MM.1S (cell line): ENCODE measurements around the gene ZNF443.

Experiments
- DNase-seq: peaks from one replicate; pipeline ENCODE4 v3.0.0-alpha.2; 2015
- H2AFZ ChIP-seq: fragments of 300-600 bp; sonication (generic); 2 replicates; pipeline ENCODE4 v1.6.0; 2016; ENCODE audit warnings: antibody characterized with exemption, low read length
- H3F3A ChIP-seq: fragments of 300-600 bp; sonication (generic); 2 replicates; pipeline ENCODE4 v1.6.1; 2016; ENCODE audit warnings: mild to moderate bottlenecking, antibody characterized with exemption, low read length, moderate library complexity, mixed read lengths; ENCODE audit not compliant: insufficient read depth
- H3K27ac ChIP-seq: fragments of 300-600 bp; sonication (generic); 2 replicates; pipeline ENCODE4 v1.5.1; 2016; ENCODE audit warnings: mild to moderate bottlenecking, low read length
- H3K27me3 ChIP-seq: fragments of 300-600 bp; sonication (generic); replicated peaks from 2 replicates; pipeline ENCODE4 v1.6.0; 2016; ENCODE audit warnings: low read length; ENCODE audit not compliant: insufficient read depth
- H3K36me3 ChIP-seq: fragments of 300-600 bp; sonication (generic); replicated peaks from 2 replicates; pipeline ENCODE4 v1.6.1; 2016; ENCODE audit warnings: mild to moderate bottlenecking, low read length, mixed read lengths; ENCODE audit not compliant: insufficient read depth
- H3K4me1 ChIP-seq: fragments of 300-600 bp; sonication (generic); 2 replicates; pipeline ENCODE4 v1.6.1; 2016; ENCODE audit warnings: low read length, mixed read lengths
- H3K4me2 ChIP-seq: fragments of 300-600 bp; sonication (generic); 2 replicates; pipeline ENCODE4 v1.6.0; 2016; ENCODE audit warnings: low read depth, low read length
- H3K4me3 ChIP-seq: fragments of 300-600 bp; sonication (generic); 2 replicates; pipeline ENCODE4 v1.5.1; 2016; ENCODE audit warnings: low read length, mixed read lengths
- H3K79me2 ChIP-seq: fragments of 300-600 bp; sonication (generic); 2 replicates; pipeline ENCODE4 v1.6.1; 2016; ENCODE audit warnings: mixed run types, low read length, mixed read lengths
- H3K9ac ChIP-seq: fragments of 300-600 bp; sonication (generic); 2 replicates; pipeline ENCODE4 v1.6.1; 2016; ENCODE audit warnings: low read length, mixed read lengths
- H3K9me2 ChIP-seq: fragments of 300-600 bp; sonication (generic); replicated peaks from 2 replicates; pipeline ENCODE4 v1.6.1; 2016; ENCODE audit warnings: mild to moderate bottlenecking, low read length, mixed read lengths; ENCODE audit not compliant: insufficient read depth
- H3K9me3 ChIP-seq: fragments of 300-600 bp; sonication (generic); replicated peaks from 2 replicates; pipeline ENCODE4 v1.6.1; 2016; ENCODE audit warnings: mild to moderate bottlenecking, low read length, mixed read lengths; ENCODE audit not compliant: insufficient read depth
- H4K20me1 ChIP-seq: fragments of 300-600 bp; sonication (generic); 2 replicates; pipeline ENCODE4 v1.6.1; 2016; ENCODE audit warnings: mild to moderate bottlenecking, low read length, moderate library complexity, mixed read lengths; ENCODE audit not compliant: insufficient read depth
- EZH2 ChIP-seq: fragments of 300-600 bp; sonication (generic); optimal IDR thresholded peaks from 2 replicates; pipeline ENCODE3; 2017; ENCODE audit warnings: low read depth, mild to moderate bottlenecking, antibody characterized with exemption, low read length, mixed read lengths
- EZH2phosphoT487 ChIP-seq: fragments of 300-600 bp; sonication (generic); IDR thresholded peaks from 2 replicates; pipeline ENCODE4 v1.6.1; 2018; ENCODE audit warnings: antibody characterized with exemption, low read length
- TF ChIP-seq, protein P1 (sequence below): fragments of 300-600 bp; sonication (generic); IDR thresholded peaks from 2 replicates; pipeline ENCODE4 v1.5.1; 2016; ENCODE audit warnings: antibody characterized with exemption, low read length, mixed read lengths

Gene ZNF443

DNA sequence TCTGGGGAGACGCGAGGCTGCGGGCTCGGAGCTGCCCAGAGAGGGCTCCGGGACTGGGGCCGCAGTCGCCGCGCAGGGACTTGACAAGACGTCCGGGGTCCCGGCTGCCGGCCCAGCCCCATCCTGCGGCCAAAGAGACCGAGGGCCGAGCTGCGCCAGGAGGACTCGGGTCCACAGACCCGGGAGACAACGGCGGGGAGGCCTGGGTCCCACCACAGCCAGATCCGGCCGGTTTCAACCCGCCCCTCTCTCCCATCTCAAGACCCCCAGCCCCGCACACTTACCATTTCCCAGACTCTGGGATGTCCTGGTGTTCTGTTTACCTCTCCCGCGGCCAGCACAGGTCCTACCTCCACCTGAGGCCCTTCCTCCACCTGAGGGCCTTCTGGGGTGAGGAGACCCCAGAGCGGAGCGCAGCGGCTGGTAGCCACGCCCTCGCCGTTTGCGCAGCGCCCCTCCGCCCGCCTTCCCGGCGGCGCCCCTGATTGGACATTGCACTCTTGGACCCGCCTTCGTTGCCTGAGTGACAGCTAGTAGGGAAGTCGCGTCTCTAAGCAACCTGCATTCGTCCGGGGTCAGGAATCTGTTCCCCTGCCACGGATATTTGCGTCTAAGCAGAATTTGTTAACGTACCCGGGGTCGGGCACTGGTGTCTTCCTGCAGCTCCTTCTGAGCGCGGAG lies 43.7 kb upstream of the ZNF443 start, which contains the start of gene ZNF709:
Gene ZNF709, minus strand, starts transcription at position 446 of the 681 bp plus-strand sequence. Its CDS starts 159 bp downstream, at position 287.
- H3K9ac ChIP-seq, result peak within 1 kb of the TSS; percentile 90
- no peaks in the 10 kb centered on the region for H3K36me3 ChIP-seq
- no peaks in the 10 kb centered on the region for H4K20me1 ChIP-seq
- H3F3A ChIP-seq, result peaks cover 31% of the 10 kb centered on the region
- no peaks in the 10 kb centered on the region for H3K27me3 ChIP-seq
- peak; percentile 92 for DNase-seq
- H3K4me2 ChIP-seq, result peak within 1 kb of the TSS; percentile 84
- peak within 1 kb of the TSS; percentile 95 for H3K4me3 ChIP-seq
- H3K9me3 ChIP-seq, result no peaks in the 10 kb centered on the region
- TF ChIP-seq, protein P1, sequence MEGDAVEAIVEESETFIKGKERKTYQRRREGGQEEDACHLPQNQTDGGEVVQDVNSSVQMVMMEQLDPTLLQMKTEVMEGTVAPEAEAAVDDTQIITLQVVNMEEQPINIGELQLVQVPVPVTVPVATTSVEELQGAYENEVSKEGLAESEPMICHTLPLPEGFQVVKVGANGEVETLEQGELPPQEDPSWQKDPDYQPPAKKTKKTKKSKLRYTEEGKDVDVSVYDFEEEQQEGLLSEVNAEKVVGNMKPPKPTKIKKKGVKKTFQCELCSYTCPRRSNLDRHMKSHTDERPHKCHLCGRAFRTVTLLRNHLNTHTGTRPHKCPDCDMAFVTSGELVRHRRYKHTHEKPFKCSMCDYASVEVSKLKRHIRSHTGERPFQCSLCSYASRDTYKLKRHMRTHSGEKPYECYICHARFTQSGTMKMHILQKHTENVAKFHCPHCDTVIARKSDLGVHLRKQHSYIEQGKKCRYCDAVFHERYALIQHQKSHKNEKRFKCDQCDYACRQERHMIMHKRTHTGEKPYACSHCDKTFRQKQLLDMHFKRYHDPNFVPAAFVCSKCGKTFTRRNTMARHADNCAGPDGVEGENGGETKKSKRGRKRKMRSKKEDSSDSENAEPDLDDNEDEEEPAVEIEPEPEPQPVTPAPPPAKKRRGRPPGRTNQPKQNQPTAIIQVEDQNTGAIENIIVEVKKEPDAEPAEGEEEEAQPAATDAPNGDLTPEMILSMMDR, result no peak
- TF ChIP-seq EZH2 (no peak), EZH2phosphoT487 (no peak)
- peak within 1 kb of the TSS; percentile 98 for H3K27ac ChIP-seq
- peaks cover 47% of the 10 kb centered on the region for H3K79me2 ChIP-seq
- peaks cover 32% of the 10 kb centered on the region for H3K4me1 ChIP-seq
- peak within 1 kb of the TSS; percentile 91 for H2AFZ ChIP-seq
- no peaks in the 10 kb centered on the region for H3K9me2 ChIP-seq

DNA sequence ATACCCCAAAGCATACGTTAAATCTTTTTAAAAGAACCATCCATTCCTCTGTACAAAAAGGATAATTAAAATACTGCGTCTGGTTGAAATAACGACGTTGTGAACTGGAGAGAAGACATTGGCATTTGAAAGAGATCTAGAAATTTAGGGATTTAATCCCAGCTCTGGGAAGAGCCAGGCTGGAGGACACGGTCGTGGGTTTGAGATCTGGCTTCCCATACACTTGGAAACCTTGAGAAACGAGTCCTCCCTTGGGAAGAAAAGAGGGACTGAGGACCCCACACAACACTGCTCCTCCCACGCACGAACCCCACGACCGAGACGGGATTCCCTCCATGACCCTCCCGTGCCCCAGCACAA lies 43.2 kb upstream of the ZNF443 start:
- Histone ChIP-seq H3K36me3 (no peaks in the 10 kb centered on the region), H3K4me2 (peak overlapping the region; percentile 84), H3K9me3 (no peaks in the 10 kb centered on the region), H3F3A (peaks cover 36% of the 10 kb centered on the region), H4K20me1 (no peaks in the 10 kb centered on the region), H3K27ac (peak overlapping the region; percentile 98), H3K27me3 (no peaks in the 10 kb centered on the region), H3K9me2 (no peaks in the 10 kb centered on the region), H3K9ac (peak overlapping the region; percentile 90), H3K4me1 (peaks cover 37% of the 10 kb centered on the region), H3K4me3 (peak overlapping the region; percentile 95), H2AFZ (peak overlapping the region; percentile 91), H3K79me2 (peaks cover 52% of the 10 kb centered on the region)
- TF ChIP-seq EZH2phosphoT487 (no peak), EZH2 (no peak)
- TF ChIP-seq, protein P1, result no peak
- no peak for DNase-seq

DNA sequence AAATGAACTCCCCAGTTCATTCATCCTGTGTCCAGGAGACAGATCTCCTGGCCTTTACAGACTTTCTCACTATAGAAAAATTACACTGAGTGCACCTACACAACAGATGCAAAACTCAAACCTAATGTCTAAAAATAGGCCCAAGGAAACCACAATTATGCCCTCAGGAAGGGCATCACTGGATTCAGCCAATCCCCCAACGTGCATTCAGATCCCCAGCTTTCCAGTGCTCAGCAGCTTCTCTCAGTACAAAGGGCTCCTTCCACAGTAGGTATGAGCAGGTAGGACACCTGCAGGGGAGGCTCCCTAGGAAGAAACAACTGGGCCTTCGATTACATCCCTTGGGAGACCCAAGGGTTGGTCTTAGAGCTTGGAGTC lies 41.7 kb upstream of the ZNF443 start:
- H2AFZ ChIP-seq, result no peak overlapping the region
- DNase-seq, result peak; percentile 92
- TF ChIP-seq, protein P1, result 0 out of 2 replicates have a peak, but pooled peaks have one; percentile 6
- no peak for TF ChIP-seq EZH2phosphoT487
- H3K36me3 ChIP-seq, result no peaks in the 10 kb centered on the region; the same call in 1 of the 2 replicates
- H3K4me1 ChIP-seq, result peaks cover 51% of the 10 kb centered on the region
- H3K27me3 ChIP-seq, result no peaks in the 10 kb centered on the region
- no peaks in the 10 kb centered on the region for H3K9me2 ChIP-seq
- H3K4me3 ChIP-seq, result peak overlapping the region; percentile 50
- peak overlapping the region; percentile 84 for H3K4me2 ChIP-seq
- peak overlapping the region; percentile 79 for H3K9ac ChIP-seq
- peaks cover 63% of the 10 kb centered on the region for H3K79me2 ChIP-seq
- H4K20me1 ChIP-seq, result no peaks in the 10 kb centered on the region
- H3F3A ChIP-seq, result peaks cover 51% of the 10 kb centered on the region
- peak overlapping the region; percentile 98 for H3K27ac ChIP-seq
- H3K9me3 ChIP-seq, result no peaks in the 10 kb centered on the region
